SKM-1 treated with dmso at 0.1 percent for 144 hours (cell line): Measurements from ENCODE around the gene GMPPB.
"Not testable (repeated sequence)": the region's sequence is repeated elsewhere in the genome, so short reads cannot be mapped to it uniquely, and the experiment has no call there.

Source experiments
- DNase-seq: peaks from one replicate; lab custom pipeline; 2025; ENCODE audit not compliant: unreplicated experiment; lab: John Stamatoyannopoulos, UW

GMPPB gene

GRCh38 chr3:49714728-49715550, 8.8 kb downstream of the GMPPB start:
- DNase-seq = no peak

GRCh38 chr3:49713336-49714105, 10.2 kb downstream of the GMPPB start:
- DNase-seq = no peak

- DNase-seq = no peak
Measured at GRCh38 chr3:49712631-49713317, 11.0 kb downstream of the GMPPB start.

- no peak for DNase-seq
Measured at GRCh38 chr3:49712166-49712565, 11.6 kb downstream of the GMPPB start.

GRCh38 chr3:49711489-49711888, 12.3 kb downstream of the GMPPB start:
- DNase-seq = no peak

GRCh38 chr3:49709852-49710251, 13.9 kb downstream of the GMPPB start:
- DNase-seq = no peak

- DNase-seq = no peak
Measured at GRCh38 chr3:49707113-49707480, 16.7 kb downstream of the GMPPB start.

GRCh38 chr3:49706456-49707112, 17.2 kb downstream of the GMPPB start:
- DNase-seq = no peak

- no peak for DNase-seq
Measured at GRCh38 chr3:49705390-49705960, 18.3 kb downstream of the GMPPB start.

GRCh38 chr3:49704629-49705028, 19.1 kb downstream of the GMPPB start:
- DNase-seq = no peak

GRCh38 chr3:49703956-49704355, 19.8 kb downstream of the GMPPB start:
- DNase-seq = no peak

GRCh38 chr3:49703443-49703927, 20.3 kb downstream of the GMPPB start:
- DNase-seq = peak; percentile 51

GRCh38 chr3:49702672-49703071, 21.1 kb downstream of the GMPPB start:
- no peak for DNase-seq

- no peak for DNase-seq
Measured at GRCh38 chr3:49701388-49702077, 22.2 kb downstream of the GMPPB start.

- DNase-seq = no peak
Measured at GRCh38 chr3:49700453-49701128, 23.2 kb downstream of the GMPPB start.

GRCh38 chr3:49700014-49700413, 23.7 kb downstream of the GMPPB start:
- DNase-seq = no peak

GRCh38 chr3:49699281-49699979, 24.3 kb downstream of the GMPPB start:
- DNase-seq = no peak

- not testable (repeated sequence) for DNase-seq
Measured at GRCh38 chr3:49695350-49696015, 28.3 kb downstream of the GMPPB start.
